Activated naive CD4-positive, alpha-beta T cell treated with anti-CD3 and anti-CD28 coated beads for 36 hours (primary cell): ENCODE data around the gene MAGIX. TPM values are rescaled to one million over a fixed set of nuclear protein-coding genes. Genes with fewer than 3 reads are reported as not detected.

Source experiments
- CTCF ChIA-PET: fragments of 350-600 bp; sonication (Branson Sonifier 250); formaldehyde crosslinking; loops from one replicate; lab custom pipeline; 2021; ENCODE audit warnings: antibody characterized with exemption; lab: Charles Lee
- DNase-seq: peaks from one replicate; pipeline ENCODE4 v3.0.0-alpha.2; 2020
- H3K27ac Mint-ChIP-seq: one replicate; pipeline ENCODE4 v1.8.0; 2021; ENCODE audit warnings: mild to moderate bottlenecking, mixed read lengths
- H3K27me3 Mint-ChIP-seq: one replicate; pipeline ENCODE4 v1.8.0; 2021; ENCODE audit warnings: low read depth, mixed read lengths
- H3K36me3 Mint-ChIP-seq: one replicate; pipeline ENCODE4 v1.8.0; 2021; ENCODE audit warnings: low read depth, mixed read lengths
- H3K4me1 Mint-ChIP-seq: one replicate; pipeline ENCODE4 v1.8.0; 2021; ENCODE audit warnings: low read depth, mixed read lengths
- H3K4me3 Mint-ChIP-seq: one replicate; pipeline ENCODE4 v1.8.0; 2021; ENCODE audit warnings: mild to moderate bottlenecking, moderate library complexity, mixed read lengths
- H3K9me3 Mint-ChIP-seq: one replicate; pipeline ENCODE4 v1.8.0; 2021; ENCODE audit warnings: mixed read lengths
- intact Hi-C: fragments of 100-400 bp; cut with micrococcal nuclease; formaldehyde crosslinking; loops from one replicate; pipeline ENCODE4 v1.15.1; 2023
- total RNA-seq, 2 experiments: library from RNA; stranded (reverse); gene quantifications; one replicate each; pipeline ENCODE4 v1.2.3, GENCODE V29; 2021

The MAGIX gene
- total RNA-seq, 2 experiments from 2014 or later, result 0.25 to 0.26 TPM

- Mint-ChIP-seq H3K27me3 (no peaks in the 10 kb centered on the region), H3K9me3 (no peaks in the 10 kb centered on the region), H3K36me3 (no peaks in the 10 kb centered on the region), H3K27ac (no peak overlapping the region), H3K4me1 (no peaks in the 10 kb centered on the region), H3K4me3 (no peak overlapping the region)
- no peak for DNase-seq
- CTCF ChIA-PET, result no interaction called here
- intact Hi-C loops, result no loop called here
Observed at GRCh38 chrX:49212861-49213260, 50.3 kb downstream of the MAGIX start.

- no peak overlapping the region for H3K4me3 Mint-ChIP-seq
- H3K36me3 Mint-ChIP-seq, result no peaks in the 10 kb centered on the region
- CTCF ChIA-PET, result interaction anchor here (0.7 kb wide), 1 partner anchor 21 kb away, joined by 3 read pairs; no protein-coding TSS in a partner anchor
- H3K4me1 Mint-ChIP-seq, result no peaks in the 10 kb centered on the region
- DNase-seq, result no peak
- intact Hi-C loops, result no loop called here
- no peaks in the 10 kb centered on the region for H3K9me3 Mint-ChIP-seq
- no peaks in the 10 kb centered on the region for H3K27me3 Mint-ChIP-seq
- H3K27ac Mint-ChIP-seq, result no peak overlapping the region
Observed at GRCh38 chrX:49214416-49214815, 51.9 kb downstream of the MAGIX start.

GRCh38 chrX:49214996-49215526 lies 52.5 kb downstream of the MAGIX start:
- no peaks in the 10 kb centered on the region for H3K36me3 Mint-ChIP-seq
- intact Hi-C loops, result no loop called here

More at GRCh38 chrX:49214996-49215526, 52.5 kb downstream of the MAGIX start:
- Mint-ChIP-seq H3K27me3 (no peaks in the 10 kb centered on the region), H3K9me3 (no peaks in the 10 kb centered on the region), H3K4me3 (no peak overlapping the region), H3K4me1 (no peaks in the 10 kb centered on the region), H3K27ac (no peak overlapping the region)
- CTCF ChIA-PET, result interaction anchor here (0.7 kb wide), 1 partner anchor 22 kb away, joined by 3 read pairs; no protein-coding TSS in a partner anchor
- no peak for DNase-seq

Other genes with a start within 250 kb of the MAGIX start
- gene PIM2, start 243.7 kb upstream of the MAGIX start, total RNA-seq, result 100 to 1,000 TPM; 634 to 648 TPM
- 10 to 100 TPM; 69.1 to 70.5 TPM for gene OTUD5, start 205.2 kb upstream of the MAGIX start, total RNA-seq
- gene KCND1, start 190.9 kb upstream of the MAGIX start, total RNA-seq, result 1 to 10 TPM; 2.1 to 2.7 TPM
- gene GRIPAP1, start 160.5 kb upstream of the MAGIX start, total RNA-seq, result 10 to 100 TPM; 64.8 to 73.1 TPM
- 10 to 100 TPM; 34.7 to 35.5 TPM for gene TFE3, start 119.4 kb upstream of the MAGIX start, total RNA-seq
- 1 to 10 TPM; 2.1 to 2.2 TPM for gene CCDC120, start 103.8 kb upstream of the MAGIX start, total RNA-seq
- 10 to 100 TPM; 14.5 to 14.8 TPM for gene PRAF2, start 88.8 kb upstream of the MAGIX start, total RNA-seq
- gene WDR45, start 82.9 kb upstream of the MAGIX start, total RNA-seq, result 10 to 100 TPM; 17.9 to 22.5 TPM
- gene GPKOW, start 39.0 kb upstream of the MAGIX start, total RNA-seq, result 10 to 100 TPM; 18.6 to 19.9 TPM
- 100 to 1,000 TPM; 143 to 145 TPM for gene PLP2, start 9.1 kb downstream of the MAGIX start, total RNA-seq
- gene PRICKLE3, start 23.6 kb downstream of the MAGIX start, total RNA-seq, result 1 to 10 TPM; 9.2 to 9.3 TPM
- 1 to 10 TPM; 2.5 to 2.6 TPM for gene SYP, start 37.4 kb downstream of the MAGIX start, total RNA-seq
- gene CACNA1F, start 70.6 kb downstream of the MAGIX start, total RNA-seq, result 1 to 10 TPM in 1 of 2 experiments, under 1 TPM in 1; 0.62 to 1.0 TPM
- gene CCDC22, start 72.7 kb downstream of the MAGIX start, total RNA-seq, result 10 to 100 TPM; 16.4 to 18.5 TPM
- 1 to 10 TPM; 7.1 to 7.5 TPM for gene FOXP3, start 102.0 kb downstream of the MAGIX start, total RNA-seq
- 1 to 10 TPM; 2.4 to 3.4 TPM for gene PPP1R3F, start 107.0 kb downstream of the MAGIX start, total RNA-seq
- not detected for gene GAGE10, start 140.9 kb downstream of the MAGIX start, total RNA-seq
- not detected for gene GAGE12J, start 159.3 kb downstream of the MAGIX start, total RNA-seq
- gene GAGE13, start 168.8 kb downstream of the MAGIX start, total RNA-seq, result not detected